HG02852 (cell line): ENCODE measurements around the gene SMG6.
"Not testable (repeated sequence)": the region's sequence is repeated elsewhere in the genome, so short reads cannot be mapped to it uniquely, and the experiment has no call there.

Experiments used
- ATAC-seq: cut with Tn5 transposase; IDR thresholded peaks from one replicate; pipeline ENCODE4 v1.9.1; 2021; ENCODE audit warnings: mild to moderate bottlenecking, moderate library complexity; ENCODE audit not compliant: unreplicated experiment

SMG6 gene

DNA sequence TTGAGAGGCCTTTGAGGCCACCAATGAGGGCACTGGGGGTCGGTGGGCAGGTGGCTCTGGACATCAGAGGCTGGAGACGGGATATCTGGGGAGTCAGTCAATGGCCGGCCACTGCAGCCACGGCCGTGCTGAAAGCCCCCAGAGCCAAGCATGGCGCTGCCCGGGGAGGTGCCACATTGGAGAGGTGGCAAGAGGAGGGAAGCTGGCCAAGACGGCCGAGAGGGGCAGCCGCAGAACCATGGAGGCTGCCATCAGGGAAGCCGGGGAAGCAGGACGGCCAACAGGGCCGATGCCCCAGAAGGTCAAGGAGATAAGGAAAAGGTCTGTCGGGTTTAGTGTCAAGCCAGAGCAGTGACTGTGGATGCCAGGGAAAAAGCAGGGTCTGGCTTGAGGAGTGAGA is 288.3 kb downstream of the SMG6 start:
- no peak for ATAC-seq

DNA sequence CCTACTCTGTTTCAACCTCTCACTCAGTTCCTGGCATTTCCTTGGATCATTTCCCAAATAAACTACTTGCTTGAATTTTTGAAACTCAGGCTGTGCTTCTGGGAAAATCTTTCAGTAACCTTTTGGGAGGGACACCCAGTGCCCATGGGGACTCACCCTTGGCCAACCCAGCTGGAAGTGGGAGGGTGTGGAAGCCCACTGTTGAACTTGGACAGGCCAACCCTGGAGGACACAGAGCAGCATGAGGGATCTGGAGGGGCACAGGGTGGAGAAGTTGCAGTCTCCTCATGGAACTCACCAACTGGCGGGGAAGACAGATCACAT is 289.6 kb downstream of the SMG6 start:
- ATAC-seq: no peak

DNA sequence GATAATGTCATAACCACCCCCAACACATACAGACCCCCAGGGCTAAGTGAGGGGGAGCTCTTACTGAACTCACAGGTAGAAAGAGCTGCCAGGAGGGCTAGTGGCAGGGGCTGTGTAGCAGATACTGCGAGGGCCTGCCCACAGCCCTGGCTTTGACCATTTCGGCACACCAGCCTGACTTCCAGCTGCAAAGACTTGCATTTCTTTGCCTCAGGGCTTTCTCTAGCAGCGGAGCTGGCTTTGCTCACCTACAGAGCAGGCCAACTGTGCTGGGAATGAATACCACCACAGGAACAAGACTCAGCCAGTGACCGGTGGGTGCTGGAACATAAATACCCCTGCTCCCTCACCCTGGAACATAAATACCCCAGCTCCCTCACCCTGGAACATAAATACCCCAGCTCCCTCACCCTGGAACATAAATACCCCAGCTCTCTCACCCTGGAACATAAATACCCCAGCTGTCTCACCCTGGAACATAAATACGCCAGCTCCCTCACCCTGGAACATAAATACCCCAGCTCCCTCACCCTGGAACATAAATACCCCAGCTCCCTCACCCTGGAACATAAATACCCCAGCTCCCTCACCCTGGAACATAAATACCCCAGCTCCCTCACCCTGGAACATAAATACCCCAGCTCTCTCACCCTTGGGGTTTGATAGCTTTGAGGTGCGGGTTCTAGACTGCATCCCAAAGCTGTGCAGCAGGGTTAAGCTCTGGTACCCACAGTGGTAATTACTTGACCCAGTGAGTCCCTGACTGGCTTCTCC is 290.2 kb downstream of the SMG6 start:
- not testable (repeated sequence) for ATAC-seq

DNA sequence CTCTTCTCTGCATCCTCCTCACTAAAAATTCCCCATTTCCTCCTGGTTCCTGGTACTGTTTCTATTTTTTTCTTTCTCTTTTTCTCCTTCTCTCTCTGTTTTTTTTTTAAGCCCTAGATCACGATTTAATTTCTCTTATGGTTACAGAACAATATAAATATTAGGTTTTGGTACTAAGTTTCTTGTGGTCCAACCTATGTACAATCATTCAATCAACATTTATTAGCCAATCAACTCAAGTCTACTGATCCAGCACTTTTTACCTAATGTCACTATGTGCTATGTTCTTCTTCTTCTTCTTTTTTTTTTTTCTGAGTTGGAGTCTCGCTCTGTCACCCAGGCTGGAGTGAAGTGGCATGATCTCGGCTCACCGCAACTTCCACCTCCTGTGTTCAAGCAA is 291.1 kb downstream of the SMG6 start:
- no peak for ATAC-seq

DNA sequence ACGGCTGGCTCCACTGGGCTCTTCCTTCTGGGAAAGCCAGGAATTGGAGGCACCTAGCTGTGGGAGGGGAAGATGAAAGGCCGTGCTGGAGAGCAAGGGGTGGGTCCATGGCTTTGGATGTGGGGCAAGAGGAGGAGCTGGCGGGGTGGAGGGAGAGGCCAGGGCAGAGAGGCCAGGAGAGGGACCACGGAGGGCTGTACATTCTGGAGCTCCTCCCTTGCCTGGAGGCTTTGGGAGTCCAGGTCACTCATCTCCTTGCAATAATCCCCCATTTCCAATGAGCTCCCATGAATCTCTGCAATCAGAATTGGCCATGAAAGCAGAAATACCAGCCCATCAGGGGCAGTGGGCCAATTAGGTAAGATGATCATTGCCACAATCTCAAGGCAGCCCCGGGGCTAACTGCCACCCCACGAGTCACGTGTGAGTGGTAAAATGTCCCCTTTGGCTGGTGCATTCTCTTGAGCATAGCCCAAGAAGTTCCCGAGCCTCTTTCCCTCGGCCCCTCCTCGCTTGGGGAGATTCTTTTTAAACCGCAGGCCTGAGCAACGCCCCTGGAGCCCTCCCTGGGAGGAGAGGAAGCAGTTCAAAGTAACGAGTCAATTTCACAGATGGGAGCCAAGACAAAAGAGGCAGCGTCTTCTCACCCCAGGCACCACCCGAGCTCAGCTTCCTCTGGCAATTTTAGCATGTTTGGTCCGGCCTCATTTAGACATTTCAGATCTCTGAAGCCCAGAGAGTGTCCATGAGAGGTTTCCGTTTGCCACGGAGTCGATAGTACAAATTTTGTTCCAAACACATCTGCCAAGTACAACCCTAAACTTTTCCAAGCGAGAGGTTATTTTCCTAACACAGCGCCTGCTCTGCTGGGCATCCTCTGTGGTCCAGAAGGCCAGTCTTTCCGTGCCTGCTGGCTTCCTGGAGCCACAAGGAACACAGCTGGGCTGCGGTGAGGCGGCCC is 291.9 kb downstream of the SMG6 start:
- ATAC-seq: no peak
